ENCODE data around the gene HAS3.
"Not testable (repeated sequence)": the region's sequence is repeated elsewhere in the genome, so short reads cannot be mapped to it uniquely, and the experiment has no call there.

Gene HAS3

GRCh38 chr16:69118994-69119393, 13.5 kb downstream of the HAS3 start:
- no peak for DNase-seq

DNA sequence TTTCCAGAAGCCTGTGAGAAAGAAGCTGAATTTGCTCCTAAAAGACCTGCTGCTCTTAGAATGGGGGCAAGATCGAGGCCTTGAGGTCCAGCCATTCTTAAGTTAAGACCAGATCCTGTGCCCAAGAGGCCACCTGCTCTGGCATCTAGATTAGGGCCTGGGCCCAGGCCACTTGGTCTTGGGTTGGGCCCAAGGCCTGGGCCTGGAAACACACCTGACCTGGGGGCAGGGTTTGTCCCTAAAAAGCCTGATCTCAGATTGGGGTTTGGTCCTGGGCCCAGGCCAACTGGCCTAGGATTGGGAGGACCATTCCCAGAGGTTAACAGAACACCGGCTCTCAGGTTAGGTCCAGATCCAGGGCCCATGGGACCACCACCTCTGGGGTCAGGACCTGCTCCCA, 14.1 kb downstream of the HAS3 start:
- DNase-seq: no peak

GRCh38 chr16:69120096-69120664, 14.7 kb downstream of the HAS3 start:
- DNase-seq: no peak

GRCh38 chr16:69123910-69124309, 18.5 kb downstream of the HAS3 start:
- peak; percentile 57 to 72 for DNase-seq

GRCh38 chr16:69124406-69124805, 19.0 kb downstream of the HAS3 start:
- DNase-seq: not testable (repeated sequence)

DNA sequence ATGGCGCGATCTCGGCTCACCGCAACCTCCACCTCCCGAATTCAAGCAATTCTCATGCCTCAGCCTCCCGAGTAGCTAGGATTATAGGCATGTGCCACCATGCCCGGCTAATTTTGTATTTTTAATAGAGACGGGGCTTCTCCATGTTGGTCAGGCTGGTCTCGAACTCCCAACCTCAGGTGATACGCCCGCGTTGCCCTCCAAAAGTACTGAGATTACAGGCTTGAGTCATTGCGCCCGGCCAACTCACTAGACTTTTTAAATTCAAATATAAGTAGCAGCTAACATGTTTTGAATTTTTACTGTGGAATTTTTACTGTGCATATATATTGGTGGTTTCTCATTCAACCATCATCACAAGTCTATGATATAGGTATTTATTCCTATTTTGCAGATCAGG, 19.5 kb downstream of the HAS3 start:
- DNase-seq: not testable (repeated sequence)

DNA sequence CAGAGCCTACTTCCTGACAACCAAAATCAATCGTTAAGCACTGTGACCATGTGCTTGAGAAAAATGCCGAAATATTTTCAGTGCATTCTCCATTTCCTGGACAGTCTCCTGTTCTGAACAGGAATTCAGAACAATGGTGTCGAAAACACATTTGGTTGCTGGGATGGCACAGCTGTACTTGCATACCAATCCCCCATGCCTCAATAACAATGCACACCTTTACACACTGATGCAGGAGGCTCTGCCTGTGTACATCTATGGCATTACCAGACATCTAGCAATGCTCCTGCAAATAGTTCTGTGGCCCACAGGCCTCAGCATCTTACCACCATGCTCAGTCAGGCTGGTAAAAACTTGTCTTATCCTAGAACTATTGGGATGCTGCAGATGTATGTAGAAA, 20.8 kb downstream of the HAS3 start:
- DNase-seq: no peak

- not testable (repeated sequence) for DNase-seq
Measured at GRCh38 chr16:69126801-69127200, 21.3 kb downstream of the HAS3 start.

DNA sequence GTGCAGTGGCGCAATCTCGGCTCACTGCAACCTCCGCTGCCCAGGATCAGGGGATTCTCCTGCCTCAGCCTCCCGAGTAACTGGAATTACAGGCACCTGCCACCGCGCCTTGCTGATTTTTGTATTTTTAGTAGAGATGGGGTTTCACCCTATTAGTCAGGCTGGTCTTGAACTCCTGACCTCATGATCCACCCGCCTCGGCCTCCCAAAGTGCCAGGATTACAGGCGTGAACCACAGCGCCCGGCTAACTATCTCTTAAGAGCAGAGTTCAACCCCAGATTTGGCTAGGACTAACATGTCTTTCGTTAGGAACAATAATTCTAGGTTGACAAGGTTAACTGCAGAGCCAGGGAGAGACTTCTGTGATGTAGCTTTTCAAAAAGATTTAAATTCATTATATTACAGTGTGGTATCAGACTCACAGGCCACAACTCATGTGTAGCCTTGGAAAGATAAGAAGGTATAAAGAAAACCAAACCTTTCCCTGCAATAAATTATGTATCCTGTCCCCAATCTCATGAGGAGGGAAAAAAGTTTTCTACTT, 22.6 kb downstream of the HAS3 start:
- no peak for DNase-seq

- no peak for DNase-seq
Measured at GRCh38 chr16:69130461-69130860, 25.0 kb downstream of the HAS3 start.

- DNase-seq: no peak
Measured at GRCh38 chr16:69131167-69131838, 25.9 kb downstream of the HAS3 start.

DNA sequence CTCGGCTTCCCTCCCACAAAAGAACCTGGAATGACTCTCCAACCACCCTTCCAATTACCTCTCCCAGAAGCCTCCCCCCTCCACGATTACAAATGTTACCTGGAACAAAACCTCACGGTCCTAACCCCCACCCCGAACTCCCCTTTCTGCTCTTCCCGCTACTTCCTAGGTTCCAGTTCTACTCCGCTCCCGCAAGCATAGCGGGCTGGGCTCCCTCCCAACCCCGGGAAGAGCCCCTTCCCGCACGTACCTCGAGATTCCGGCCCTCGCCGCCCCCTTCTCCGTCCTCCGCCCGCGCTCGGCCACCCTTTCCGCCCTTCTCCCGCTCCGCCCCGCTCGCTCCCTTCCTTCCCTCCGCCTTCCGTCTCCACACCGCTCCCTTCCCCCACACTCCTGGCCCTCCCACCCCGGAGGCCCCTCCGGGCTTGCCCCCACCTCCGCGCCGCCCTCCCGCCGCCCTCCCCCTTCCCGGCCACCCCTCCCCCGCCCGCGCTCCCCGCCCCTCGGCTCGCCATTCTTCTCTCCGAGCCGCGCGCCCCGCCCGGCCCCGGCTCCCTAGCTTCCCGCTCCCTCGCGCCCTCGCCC, 26.5 kb downstream of the HAS3 start:
- DNase-seq: peak; percentile 78 to 88

DNA sequence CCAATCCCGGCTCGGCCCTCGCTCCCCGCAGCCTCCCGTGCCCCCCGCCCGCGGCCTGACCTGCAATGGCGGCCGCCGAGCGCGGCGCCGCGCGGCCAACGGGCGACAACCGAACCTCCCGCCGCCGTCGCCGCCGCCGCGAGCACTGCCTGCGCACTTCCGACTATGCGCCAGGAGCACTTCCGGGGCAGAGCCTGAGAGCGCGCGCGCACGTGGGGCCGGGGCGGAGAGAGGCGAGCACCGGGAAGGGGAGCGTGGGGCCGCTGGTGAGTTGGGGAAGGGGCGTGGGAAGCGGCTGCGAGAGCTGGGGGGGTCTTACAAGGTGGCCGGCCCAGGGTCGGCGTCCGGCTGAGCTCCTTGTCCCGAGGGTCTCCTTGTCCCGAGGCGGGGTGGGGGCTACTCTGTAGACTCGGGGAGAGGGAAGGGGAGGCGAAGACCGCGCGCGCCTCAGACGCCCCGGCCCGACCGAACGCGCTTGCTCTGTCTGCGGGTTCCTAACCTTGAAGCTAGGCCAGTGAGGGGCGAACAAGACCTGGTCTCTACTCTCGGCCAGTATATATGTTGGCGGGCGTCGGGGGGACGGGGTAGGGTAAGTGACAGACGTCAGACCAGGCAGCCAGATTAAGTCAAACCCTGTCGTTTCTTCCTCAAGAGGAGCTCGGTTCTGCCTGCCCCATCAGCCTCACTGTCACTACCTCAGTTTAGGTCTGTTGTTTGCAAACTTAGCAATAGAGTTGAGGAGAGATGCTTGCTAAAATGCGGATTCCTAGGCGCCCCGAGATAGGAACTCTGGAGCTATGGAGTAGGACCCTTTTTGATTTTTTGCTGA, 27.2 kb downstream of the HAS3 start, which contains the start of the genes CHTF8 and UTP4:
TSS of gene CHTF8 (minus strand) at position 165 of the 829 bp plus-strand sequence. CDS start 11,130 bp downstream, outside the sequence.
TSS of gene UTP4 (plus strand) at position 226 of the 829 bp plus-strand sequence. CDS start 811 bp downstream, outside the sequence.
- DNase-seq: peak; percentile 90 to 92

DNA sequence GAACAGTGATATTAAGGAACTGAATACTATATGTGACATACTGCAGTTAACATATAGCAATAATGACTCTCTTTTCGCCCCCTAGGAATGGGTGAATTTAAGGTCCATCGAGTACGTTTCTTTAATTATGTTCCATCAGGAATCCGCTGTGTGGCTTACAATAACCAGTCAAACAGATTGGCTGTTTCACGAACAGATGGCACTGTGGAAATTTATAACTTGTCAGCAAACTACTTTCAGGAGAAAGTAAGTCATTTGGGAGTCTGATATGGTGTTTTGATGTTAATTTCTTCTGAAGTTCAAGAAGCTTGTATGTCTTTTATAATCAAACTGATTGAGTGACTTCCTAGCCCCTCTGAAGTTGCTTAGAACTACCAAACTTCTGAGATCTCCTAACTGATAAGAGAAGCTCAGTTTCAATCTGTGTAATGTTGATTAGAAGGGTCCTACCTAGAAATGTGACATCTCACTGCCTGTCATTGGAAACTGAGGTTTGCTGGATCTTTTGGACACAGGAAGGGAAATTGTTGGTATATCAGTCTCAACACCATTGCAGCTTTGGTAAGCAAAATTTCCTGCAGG, 28.0 kb downstream of the HAS3 start:
- DNase-seq: no peak

DNA sequence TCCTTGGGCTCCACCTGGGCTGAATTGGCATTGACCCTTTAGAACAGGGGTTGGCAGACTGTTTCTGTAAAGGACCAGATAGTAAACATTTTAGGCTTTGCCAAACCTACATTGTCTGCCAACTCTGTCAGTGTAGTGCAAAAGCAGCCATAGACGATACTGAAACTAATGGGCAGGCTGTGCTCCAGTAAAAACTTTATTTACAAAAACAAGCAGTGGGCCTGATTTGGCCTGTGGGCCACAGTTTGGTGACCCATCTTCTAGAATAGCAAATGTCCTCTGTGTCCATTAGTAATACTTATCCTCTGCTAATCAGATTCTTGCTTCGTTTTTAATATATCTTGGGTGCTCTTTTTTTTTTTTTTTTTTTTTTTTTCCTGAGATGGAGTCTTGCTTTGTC, 33.2 kb downstream of the HAS3 start:
- DNase-seq: no peak

DNA sequence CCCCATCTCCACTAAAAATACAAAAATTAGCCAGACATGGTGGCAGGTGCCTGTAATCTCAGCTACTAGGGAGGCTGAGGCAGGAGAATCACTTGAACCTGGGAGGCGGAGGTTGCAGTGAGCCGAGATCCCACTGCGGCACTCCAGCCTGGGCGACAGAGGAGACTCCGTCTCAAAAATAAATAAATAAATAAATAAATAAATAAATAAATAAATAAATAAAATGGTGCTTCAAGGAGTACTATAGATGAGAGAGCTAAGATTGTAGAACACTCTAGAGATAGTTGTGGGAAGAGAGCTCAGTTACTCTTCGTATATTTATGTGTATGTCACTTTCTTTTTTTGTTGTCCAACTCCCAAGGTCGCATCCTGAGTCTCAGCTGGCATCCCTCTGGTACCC, 34.0 kb downstream of the HAS3 start:
- DNase-seq: not testable (repeated sequence)

DNA sequence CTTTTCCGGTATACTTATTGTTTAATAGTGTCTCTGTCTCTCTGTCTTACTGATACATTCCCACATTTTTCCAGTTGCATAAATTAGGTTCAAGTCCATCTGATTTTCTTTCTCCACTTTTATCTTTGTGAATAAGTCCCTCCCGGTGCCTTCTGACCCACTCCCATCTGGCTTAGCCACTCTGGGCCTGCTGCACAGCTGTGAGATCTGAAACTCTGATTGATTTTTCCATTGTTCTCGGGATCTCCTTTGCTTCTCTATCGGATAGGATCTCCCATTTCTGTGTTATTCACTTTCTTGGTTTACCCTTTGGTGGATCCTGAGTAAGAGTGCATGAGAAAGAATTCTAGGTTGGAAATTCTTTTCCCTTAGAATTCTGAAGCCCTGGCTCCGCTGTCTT, 35.6 kb downstream of the HAS3 start:
- no peak for DNase-seq

GRCh38 chr16:69141936-69142335, 36.5 kb downstream of the HAS3 start:
- DNase-seq: no peak

DNA sequence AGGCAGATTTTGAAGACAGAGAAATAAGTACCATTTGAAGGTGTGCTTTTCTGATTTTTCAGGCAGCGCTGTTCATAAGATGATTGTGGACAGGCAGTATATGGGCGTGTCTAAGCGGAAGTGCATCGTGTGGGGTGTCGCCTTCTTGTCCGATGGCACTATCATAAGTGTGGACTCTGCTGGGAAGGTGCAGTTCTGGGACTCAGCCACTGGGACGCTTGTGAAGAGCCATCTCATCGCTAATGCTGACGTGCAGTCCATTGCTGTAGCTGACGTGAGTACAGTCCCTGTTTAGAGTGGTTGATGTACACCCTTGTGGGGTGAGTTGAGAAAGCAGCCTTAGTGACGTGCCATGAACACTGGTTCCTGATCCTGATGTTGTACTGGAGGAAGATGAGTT, 37.7 kb downstream of the HAS3 start:
- no peak for DNase-seq

- no peak for DNase-seq
Measured at GRCh38 chr16:69145658-69146057, 40.2 kb downstream of the HAS3 start.

DNA sequence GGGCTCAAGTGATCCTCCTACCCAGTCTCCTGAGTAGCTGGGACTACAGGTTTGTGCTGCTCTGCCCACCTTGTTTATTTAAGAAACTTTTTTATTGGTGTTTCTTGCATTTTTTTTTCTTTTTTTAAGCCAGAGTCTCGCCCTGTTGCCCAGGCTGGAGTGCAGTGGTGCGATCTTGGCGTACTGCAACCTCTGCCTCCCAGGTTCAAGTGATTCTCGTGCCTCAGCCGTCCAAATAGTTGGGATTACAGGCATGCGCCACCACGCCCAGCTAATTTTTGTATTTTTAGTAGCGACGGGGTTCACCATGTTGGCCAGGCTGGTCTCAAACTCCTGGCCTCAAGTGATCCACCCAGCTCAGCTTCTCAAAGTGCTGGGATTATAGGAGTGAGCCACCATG, 44.2 kb downstream of the HAS3 start:
- DNase-seq: not testable (repeated sequence)

DNA sequence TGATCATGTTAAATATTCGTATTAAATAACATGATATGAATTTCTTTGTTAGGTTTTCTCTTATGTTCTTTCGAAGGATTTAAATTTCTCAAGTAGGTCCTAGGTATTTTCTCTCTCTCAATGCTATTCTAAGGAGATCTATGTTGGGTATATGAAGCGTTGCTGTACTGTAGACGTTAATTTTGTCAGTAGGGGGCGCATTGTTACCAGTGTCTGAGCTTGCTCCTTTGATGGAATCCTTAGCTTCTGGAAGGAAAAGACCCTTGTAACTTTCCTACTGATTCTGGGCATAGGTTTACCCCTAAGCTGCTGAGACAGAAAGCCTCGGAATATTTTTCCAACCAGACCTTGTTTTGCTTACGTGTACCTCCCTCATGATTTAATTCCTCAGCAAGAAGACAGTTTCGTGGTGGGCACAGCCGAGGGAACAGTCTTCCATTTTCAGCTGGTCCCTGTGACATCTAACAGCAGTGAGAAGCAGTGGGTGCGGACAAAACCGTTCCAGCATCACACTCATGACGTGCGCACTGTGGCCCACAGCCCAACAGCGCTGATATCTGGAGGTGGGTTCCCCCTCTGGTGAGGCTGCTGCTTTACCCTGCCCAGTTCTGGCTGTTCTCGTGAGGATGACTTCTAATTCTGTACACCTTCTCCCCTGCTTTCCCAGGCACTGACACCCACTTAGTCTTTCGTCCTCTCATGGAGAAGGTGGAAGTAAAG, 44.9 kb downstream of the HAS3 start:
- peak; percentile 17 to 51 for DNase-seq

Measured in stimulated activated CD4-positive, alpha-beta T cell treated with anti-CD3 and anti-CD28 coated beads, Interleukin-2, amount 100 ng/mL, for 24 hours (primary cell).